Astrocyte of the cerebellum (primary cell): Measurements from ENCODE around the gene C15orf61.

Experiments used
- DNase-seq: peaks from one replicate; pipeline ENCODE4 v3.0.0-alpha.2; 2011; ENCODE audit warnings: low read depth
- H3K4me3 ChIP-seq: 2 replicates; pipeline ENCODE4 v1.5.1; 2011; ENCODE audit warnings: mild to moderate bottlenecking, low read depth, low read length, moderate library complexity
- CTCF ChIP-seq: IDR thresholded peaks from 2 replicates; pipeline ENCODE4 v1.5.1; 2012; ENCODE audit warnings: low read length, low read depth, moderate library complexity, mild to moderate bottlenecking; ENCODE audit errors: missing control alignments
- in situ Hi-C: cut with HindIII; loops from 2 replicates; pipeline ENCODE4 v1.10.0; 2017; ENCODE audit warnings: low sequenced_read_pairs

C15orf61 gene

GRCh38 chr15:67556976-67557570 is 36.1 kb downstream of the C15orf61 start:
- no peak for TF ChIP-seq CTCF
- in situ Hi-C loops, result no loop called here
- no peak for DNase-seq
- no peak overlapping the region for H3K4me3 ChIP-seq

GRCh38 chr15:67558502-67558901 is 37.6 kb downstream of the C15orf61 start:
- no peak overlapping the region for H3K4me3 ChIP-seq
- TF ChIP-seq CTCF, result no peak
- no peak for DNase-seq
- in situ Hi-C loops, result no loop called here

GRCh38 chr15:67559158-67559557 is 38.2 kb downstream of the C15orf61 start:
- in situ Hi-C loops, result no loop called here
- no peak overlapping the region for H3K4me3 ChIP-seq
- DNase-seq, result no peak
- no peak for TF ChIP-seq CTCF

GRCh38 chr15:67559576-67559975 is 38.6 kb downstream of the C15orf61 start:
- in situ Hi-C loops, result no loop called here
- no peak for TF ChIP-seq CTCF
- no peak for DNase-seq
- H3K4me3 ChIP-seq, result no peak overlapping the region

- no peak overlapping the region for H3K4me3 ChIP-seq
- no peak for TF ChIP-seq CTCF
- in situ Hi-C loops, result loop anchor here (5.0 kb wide), 1 partner anchor 33 kb away; no protein-coding TSS in a partner anchor
- no peak for DNase-seq
Observed at GRCh38 chr15:67560320-67560719, 39.4 kb downstream of the C15orf61 start.

GRCh38 chr15:67563092-67563491 is 42.2 kb downstream of the C15orf61 start:
- no peak for TF ChIP-seq CTCF
- in situ Hi-C loops, result loop anchor here (5.0 kb wide), 1 partner anchor 36 kb away; no protein-coding TSS in a partner anchor
- no peak overlapping the region for H3K4me3 ChIP-seq
- no peak for DNase-seq
